HCT116 (cell line): ENCODE data around the gene TEX12.

ENCODE experiments used
- ELF1 ChIP-seq: IDR thresholded peaks from 2 replicates; pipeline ENCODE4 v1.6.1; 2012; ENCODE audit warnings: low read depth, borderline replicate concordance
- EZH2 ChIP-seq: fragments of 200-600 bp; sonication (generic); IDR thresholded peaks from 2 replicates; pipeline ENCODE4 v1.6.1; 2017; ENCODE audit warnings: antibody characterized with exemption, mixed run types
- JUND ChIP-seq: IDR thresholded peaks from 2 replicates; pipeline ENCODE4 v1.6.1; 2012
- POLR2A ChIP-seq: IDR thresholded peaks from 2 replicates; pipeline ENCODE4 v1.7.0; 2011; ENCODE audit warnings: borderline replicate concordance; ENCODE audit not compliant: insufficient read depth, insufficient read length; ENCODE audit errors: extremely low read depth
- RAD21 ChIP-seq: IDR thresholded peaks from 2 replicates; pipeline ENCODE4 v1.6.1; 2012; ENCODE audit warnings: low read depth, mild to moderate bottlenecking
- SIN3A ChIP-seq: IDR thresholded peaks from 2 replicates; pipeline ENCODE4 v1.6.1; 2012; ENCODE audit warnings: low read depth
- SP1 ChIP-seq: IDR thresholded peaks from 2 replicates; pipeline ENCODE4 v1.6.1; 2012; ENCODE audit warnings: low read depth
- ZFX ChIP-seq: fragments of 450-650 bp; IDR thresholded peaks from 2 replicates; pipeline ENCODE4 v1.6.1; 2017
- TF ChIP-seq, protein P1 (sequence below), 3 experiments: fragments of 200-600 bp in 1 of 3; sonication (generic) in 1 of 3; IDR thresholded peaks in 2 of 3; conservative IDR thresholded peaks in 1 of 3; 2 replicates each; pipeline ENCODE4 v1.5.1; 2012 to 2017; ENCODE audit warnings: low read depth in 2 of 3, low read length in 2 of 3, antibody characterized with exemption in 1 of 3, borderline replicate concordance in 1 of 3, control low read depth in 1 of 3, mild to moderate bottlenecking in 1 of 3, mixed read lengths in 1 of 3, mixed run types in 1 of 3, moderate library complexity in 1 of 3; ENCODE audit not compliant: insufficient read depth in 1 of 3
- TF ChIP-seq, protein P2 (sequence below): IDR thresholded peaks from 2 replicates; pipeline ENCODE4 v1.6.1; 2012
- TF ChIP-seq, protein P3 (sequence below): IDR thresholded peaks from 2 replicates; pipeline ENCODE4 v1.6.1; 2011; ENCODE audit warnings: mild to moderate bottlenecking, low read length, moderate library complexity; ENCODE audit not compliant: insufficient replicate concordance; ENCODE audit errors: extremely low read depth
- TF ChIP-seq, protein P4 (sequence below): IDR thresholded peaks from 2 replicates; pipeline ENCODE4 v1.6.1; 2012; ENCODE audit warnings: low read depth

DNA sequence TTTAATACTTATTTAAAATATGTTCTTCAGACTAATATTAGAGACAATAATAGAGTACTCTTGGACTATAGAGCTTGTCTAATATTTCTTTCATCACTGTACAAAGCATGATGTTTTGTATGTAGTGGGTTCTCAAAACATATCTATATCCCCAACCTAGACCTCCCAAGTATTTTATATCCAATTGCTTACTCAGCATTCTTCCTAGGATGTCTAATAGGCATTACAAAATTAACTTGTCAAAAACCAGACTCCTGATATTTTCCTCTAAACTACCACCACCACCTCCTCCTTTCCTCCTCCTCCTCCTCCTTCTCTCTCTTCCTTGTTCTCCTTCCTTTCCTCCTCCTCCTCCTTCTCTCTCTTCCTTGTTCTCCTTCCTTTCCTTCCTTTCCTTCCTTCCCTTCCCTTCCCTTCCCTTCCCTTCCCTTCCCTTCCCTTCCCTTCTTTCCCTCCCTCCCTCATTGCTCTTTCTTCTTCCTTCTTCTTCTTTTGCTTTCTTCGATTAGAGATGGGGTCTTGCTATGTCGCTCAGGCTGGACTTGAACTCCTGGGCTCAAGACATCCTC lies 29.4 kb downstream of the TEX12 start:
- TF ChIP-seq, protein P1, sequence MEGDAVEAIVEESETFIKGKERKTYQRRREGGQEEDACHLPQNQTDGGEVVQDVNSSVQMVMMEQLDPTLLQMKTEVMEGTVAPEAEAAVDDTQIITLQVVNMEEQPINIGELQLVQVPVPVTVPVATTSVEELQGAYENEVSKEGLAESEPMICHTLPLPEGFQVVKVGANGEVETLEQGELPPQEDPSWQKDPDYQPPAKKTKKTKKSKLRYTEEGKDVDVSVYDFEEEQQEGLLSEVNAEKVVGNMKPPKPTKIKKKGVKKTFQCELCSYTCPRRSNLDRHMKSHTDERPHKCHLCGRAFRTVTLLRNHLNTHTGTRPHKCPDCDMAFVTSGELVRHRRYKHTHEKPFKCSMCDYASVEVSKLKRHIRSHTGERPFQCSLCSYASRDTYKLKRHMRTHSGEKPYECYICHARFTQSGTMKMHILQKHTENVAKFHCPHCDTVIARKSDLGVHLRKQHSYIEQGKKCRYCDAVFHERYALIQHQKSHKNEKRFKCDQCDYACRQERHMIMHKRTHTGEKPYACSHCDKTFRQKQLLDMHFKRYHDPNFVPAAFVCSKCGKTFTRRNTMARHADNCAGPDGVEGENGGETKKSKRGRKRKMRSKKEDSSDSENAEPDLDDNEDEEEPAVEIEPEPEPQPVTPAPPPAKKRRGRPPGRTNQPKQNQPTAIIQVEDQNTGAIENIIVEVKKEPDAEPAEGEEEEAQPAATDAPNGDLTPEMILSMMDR (IDR thresholded peaks at IDR 0.05 in 2 of 3, conservative IDR thresholded peaks at IDR 0.05 in 1 of 3; ENCODE audit: borderline replicate concordance in 1 of 3, insufficient read depth in 1 of 3, low read depth in 2 of 3, low read length in 2 of 3) = no peak
- TF ChIP-seq SIN3A = no peak
- TF ChIP-seq SP1 = no peak
- no peak for TF ChIP-seq EZH2
- TF ChIP-seq, protein P2, sequence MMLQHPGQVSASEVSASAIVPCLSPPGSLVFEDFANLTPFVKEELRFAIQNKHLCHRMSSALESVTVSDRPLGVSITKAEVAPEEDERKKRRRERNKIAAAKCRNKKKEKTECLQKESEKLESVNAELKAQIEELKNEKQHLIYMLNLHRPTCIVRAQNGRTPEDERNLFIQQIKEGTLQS = no peak
- TF ChIP-seq RAD21 = no peak
- TF ChIP-seq, protein P3, sequence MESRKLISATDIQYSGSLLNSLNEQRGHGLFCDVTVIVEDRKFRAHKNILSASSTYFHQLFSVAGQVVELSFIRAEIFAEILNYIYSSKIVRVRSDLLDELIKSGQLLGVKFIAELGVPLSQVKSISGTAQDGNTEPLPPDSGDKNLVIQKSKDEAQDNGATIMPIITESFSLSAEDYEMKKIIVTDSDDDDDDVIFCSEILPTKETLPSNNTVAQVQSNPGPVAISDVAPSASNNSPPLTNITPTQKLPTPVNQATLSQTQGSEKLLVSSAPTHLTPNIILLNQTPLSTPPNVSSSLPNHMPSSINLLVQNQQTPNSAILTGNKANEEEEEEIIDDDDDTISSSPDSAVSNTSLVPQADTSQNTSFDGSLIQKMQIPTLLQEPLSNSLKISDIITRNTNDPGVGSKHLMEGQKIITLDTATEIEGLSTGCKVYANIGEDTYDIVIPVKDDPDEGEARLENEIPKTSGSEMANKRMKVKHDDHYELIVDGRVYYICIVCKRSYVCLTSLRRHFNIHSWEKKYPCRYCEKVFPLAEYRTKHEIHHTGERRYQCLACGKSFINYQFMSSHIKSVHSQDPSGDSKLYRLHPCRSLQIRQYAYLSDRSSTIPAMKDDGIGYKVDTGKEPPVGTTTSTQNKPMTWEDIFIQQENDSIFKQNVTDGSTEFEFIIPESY = no peak
- TF ChIP-seq ZFX = no peak
- no peak for TF ChIP-seq POLR2A
- TF ChIP-seq, protein P4, sequence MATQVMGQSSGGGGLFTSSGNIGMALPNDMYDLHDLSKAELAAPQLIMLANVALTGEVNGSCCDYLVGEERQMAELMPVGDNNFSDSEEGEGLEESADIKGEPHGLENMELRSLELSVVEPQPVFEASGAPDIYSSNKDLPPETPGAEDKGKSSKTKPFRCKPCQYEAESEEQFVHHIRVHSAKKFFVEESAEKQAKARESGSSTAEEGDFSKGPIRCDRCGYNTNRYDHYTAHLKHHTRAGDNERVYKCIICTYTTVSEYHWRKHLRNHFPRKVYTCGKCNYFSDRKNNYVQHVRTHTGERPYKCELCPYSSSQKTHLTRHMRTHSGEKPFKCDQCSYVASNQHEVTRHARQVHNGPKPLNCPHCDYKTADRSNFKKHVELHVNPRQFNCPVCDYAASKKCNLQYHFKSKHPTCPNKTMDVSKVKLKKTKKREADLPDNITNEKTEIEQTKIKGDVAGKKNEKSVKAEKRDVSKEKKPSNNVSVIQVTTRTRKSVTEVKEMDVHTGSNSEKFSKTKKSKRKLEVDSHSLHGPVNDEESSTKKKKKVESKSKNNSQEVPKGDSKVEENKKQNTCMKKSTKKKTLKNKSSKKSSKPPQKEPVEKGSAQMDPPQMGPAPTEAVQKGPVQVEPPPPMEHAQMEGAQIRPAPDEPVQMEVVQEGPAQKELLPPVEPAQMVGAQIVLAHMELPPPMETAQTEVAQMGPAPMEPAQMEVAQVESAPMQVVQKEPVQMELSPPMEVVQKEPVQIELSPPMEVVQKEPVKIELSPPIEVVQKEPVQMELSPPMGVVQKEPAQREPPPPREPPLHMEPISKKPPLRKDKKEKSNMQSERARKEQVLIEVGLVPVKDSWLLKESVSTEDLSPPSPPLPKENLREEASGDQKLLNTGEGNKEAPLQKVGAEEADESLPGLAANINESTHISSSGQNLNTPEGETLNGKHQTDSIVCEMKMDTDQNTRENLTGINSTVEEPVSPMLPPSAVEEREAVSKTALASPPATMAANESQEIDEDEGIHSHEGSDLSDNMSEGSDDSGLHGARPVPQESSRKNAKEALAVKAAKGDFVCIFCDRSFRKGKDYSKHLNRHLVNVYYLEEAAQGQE = no peak
- TF ChIP-seq ELF1 = no peak
- no peak for TF ChIP-seq JUND
